ENCODE measurements around the gene GYPB. TPM values are rescaled to one million over a fixed set of nuclear protein-coding genes. Genes with fewer than 3 reads are reported as not detected.
"Not testable (repeated sequence)": the region's sequence is repeated elsewhere in the genome, so short reads cannot be mapped to it uniquely, and the experiment has no call there.

GYPB gene
- polyA plus RNA-seq, 4 donors, result 1.1 to 1.9 (median 1.7) TPM

DNA sequence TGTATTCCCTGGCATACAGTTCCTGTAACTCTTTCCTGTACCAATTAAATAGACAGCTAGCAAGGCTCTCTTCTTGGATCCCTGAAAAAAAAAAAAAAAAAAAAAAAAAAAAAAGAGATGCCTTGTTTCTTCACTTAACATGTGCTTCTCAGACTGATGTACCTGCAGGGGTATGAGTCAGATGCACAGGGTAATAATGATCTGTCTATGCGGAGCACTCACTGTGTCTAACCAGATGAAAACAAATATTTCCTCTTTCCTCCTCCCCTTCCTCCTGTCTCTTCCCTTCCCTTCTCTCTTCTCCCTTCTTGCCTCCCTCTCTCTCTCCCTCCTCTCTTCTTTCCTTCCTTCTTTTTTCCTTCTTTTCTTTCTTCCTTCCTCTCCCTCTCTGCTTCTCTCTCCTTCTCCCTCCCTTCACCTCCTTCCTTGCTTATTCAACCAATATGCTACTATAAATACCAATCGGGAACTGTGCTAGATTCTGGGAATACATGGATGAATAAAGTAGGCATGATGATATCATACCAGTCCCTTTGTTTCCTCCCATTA, 3.0 kb downstream of the GYPB start:
- not testable (repeated sequence) for DNase-seq (ENCODE audit: low read depth in 4 of 4, low spot score in 3 of 4)

DNA sequence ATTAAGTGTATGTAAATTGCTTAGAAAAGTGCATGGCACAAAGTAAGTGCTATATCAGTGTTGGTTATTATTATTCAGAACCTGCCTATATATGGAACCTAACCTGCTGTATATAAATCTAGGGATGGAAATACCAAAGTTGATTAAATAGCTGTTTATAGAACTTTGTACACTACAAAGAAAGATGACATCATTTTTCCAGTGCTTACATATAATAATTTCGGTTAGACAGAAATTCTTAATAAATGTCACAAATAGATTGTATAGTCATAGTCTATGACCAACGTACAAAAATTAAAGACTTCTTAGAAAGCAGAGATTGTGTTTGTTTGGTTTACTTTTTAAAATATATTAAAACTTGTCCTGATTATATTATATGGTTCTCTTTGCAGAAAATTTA, 4.4 kb downstream of the GYPB start:
- no peak for DNase-seq (ENCODE audit: low read depth in 4 of 4, low spot score in 3 of 4)

DNA sequence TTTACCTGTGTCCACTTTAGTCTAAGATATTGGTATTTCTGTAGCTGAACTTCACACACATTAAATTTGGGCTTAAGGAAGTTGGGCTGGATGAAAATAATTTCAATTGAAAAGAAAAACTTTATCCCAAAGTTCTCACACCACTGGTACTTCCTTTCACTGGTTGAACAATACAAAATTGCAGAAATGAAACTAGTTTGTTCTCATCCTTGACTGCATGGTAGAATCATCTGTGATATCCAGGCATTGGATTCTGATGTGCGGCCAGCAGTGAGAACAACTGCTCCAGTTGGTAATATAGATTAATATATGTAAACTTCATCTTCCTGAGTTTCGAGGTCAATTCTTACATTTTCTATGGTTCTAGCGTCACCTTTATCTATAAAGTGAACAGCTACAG, 10.6 kb downstream of the GYPB start:
- not testable (repeated sequence) for DNase-seq (ENCODE audit: low read depth in 4 of 4, low spot score in 3 of 4)

DNA sequence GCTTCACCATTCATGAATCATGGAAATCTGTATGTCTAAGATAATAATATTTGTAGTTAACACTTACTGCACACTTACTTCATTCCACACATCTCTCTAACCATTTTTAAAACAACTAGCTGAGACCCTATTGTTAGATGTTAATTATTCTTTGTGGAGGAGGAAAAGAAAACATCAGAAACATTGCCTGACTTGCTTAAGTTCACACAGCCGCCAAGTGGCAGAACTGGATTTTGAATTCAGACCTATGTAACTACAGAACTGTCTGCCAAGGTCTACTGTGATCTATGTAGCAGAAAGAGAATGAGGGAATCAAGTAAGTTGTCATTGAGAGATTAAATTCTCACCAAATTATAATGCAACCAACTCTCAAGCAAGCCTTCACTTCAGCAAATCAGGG, 11.2 kb downstream of the GYPB start:
- DNase-seq (ENCODE audit: low read depth in 4 of 4, low spot score in 3 of 4), result not testable (repeated sequence)

DNA sequence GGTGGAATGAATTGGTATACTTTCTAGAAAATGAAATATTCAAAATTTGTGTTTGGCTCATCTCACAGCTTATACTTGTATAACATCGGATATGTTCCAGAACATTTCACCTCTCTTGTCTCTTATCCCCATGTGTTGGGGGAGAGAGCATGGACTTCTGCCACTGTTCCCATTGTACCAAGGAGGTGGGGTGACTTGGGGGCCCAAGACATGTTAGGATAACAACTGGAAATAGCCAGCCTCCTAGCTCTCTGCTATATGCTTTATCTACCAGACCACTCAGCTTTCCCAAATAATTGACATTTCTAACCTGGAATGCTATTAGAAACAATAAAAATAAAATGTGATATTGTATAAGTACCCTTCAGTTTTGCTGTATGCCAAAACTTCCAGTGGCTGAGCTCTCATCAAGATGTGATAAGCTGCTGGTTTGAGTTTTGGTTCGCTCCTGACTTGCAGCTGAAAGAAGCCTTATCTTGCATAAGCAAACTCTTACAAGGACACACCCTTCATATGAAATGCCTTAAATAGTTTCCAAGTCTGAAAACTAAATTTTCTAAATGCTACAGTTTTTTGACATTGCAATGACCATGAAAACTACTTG, 12.9 kb downstream of the GYPB start:
- DNase-seq (ENCODE audit: low read depth in 4 of 4, low spot score in 3 of 4), result not testable (repeated sequence)

DNA sequence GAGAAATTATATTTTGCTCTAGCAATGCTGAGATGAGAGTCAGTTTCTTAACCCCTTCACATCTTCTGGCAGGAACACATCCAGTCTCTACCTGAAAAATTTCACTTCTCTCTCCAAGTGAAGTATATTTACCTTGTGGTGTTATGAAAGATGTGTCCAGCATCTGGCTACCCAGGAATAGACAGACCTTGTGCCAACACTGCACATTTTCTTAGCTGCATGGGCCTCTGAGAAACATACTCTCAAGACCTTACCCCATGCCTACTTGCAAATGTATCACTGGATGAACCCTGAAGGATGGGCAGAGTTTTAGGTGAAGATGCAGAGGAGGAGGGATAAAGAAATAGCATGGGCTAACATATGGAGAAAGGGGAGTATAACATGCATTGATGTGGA, 13.6 kb downstream of the GYPB start:
- DNase-seq (ENCODE audit: low read depth in 4 of 4, low spot score in 3 of 4), result not testable (repeated sequence)

DNA sequence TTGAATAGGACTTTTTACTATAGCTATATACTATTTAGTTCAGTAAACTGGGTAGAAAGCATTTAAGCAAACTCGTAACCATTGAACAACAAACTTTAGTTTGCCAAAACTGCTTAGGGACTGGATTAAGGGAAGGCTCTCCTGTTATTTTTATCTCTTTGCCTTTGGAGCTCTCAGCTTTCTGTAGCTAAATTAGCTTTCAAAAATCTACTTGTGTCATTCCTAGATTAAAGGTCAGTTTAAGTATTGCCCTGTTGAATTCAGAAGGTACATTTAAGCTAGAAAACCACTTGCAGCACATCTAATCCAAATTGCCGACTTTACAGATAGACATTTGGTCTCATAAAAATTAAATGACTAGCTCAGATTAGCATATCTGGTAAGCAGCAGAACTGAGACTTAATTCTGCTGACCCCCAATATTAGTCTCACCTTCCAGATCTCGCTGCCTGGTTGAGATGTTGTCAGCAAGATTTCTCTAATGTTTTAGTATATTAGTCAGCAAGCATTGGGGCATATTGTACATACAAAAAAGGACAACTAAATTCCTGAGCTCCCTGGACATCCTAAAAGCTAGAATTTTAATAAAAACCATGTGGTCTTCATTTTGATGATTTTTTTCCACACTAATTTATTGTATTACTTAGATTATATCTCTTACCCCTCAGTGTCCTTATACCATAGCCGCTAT, 14.2 kb downstream of the GYPB start:
- DNase-seq (ENCODE audit: low read depth in 4 of 4, low spot score in 3 of 4), result not testable (repeated sequence)

DNA sequence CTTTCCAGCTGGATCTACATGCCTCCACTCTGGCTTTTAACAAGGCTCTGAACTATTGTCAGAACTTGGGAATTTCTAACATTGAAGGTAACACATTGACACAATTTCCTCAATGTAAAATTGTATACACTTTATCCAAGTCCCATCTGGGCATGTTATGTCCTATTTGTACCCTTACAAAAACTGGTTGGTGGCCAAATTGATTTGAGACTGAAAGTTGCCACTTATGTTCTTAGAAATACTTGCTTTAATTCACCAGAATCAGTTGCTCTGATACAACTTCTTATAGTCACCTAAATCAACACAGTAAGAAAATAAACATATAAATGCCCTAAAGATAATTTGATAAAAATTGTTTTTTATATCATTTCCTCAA, 15.3 kb downstream of the GYPB start:
- not testable (repeated sequence) for DNase-seq (ENCODE audit: low read depth in 4 of 4, low spot score in 3 of 4)

DNA sequence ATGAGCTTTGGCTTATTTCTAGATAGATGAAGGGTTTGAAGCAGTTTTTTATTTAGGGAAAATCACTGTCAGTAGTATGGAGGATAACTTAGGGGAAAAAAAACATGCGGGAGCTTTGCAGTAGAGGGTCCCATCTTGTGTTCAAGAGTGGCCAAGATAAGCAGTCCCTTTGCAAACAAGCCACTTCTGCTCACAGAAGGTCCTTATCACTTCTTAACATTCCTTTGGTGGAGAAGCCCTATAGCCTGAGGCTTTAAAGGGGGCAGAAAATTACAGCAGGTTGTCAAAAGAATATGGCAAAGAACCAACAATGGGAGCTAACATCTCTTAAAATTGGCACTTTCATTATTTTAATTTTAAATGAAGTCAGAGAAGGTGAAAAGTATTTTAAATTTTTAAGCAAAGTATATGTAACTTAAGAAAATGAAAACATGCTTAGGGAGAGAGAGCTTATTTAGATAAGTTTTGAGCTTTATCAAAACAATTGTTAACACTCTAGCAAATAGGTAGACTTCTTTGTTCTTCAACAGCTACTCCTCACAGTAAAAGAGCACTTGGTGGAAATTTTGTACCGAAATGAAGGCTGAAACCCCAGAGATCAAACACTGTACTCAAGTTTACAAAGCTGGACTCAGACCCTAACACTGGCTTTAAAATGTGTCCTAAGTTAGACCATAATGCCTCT, 15.8 kb downstream of the GYPB start:
- DNase-seq (ENCODE audit: low read depth in 4 of 4, low spot score in 3 of 4), result not testable (repeated sequence)

DNA sequence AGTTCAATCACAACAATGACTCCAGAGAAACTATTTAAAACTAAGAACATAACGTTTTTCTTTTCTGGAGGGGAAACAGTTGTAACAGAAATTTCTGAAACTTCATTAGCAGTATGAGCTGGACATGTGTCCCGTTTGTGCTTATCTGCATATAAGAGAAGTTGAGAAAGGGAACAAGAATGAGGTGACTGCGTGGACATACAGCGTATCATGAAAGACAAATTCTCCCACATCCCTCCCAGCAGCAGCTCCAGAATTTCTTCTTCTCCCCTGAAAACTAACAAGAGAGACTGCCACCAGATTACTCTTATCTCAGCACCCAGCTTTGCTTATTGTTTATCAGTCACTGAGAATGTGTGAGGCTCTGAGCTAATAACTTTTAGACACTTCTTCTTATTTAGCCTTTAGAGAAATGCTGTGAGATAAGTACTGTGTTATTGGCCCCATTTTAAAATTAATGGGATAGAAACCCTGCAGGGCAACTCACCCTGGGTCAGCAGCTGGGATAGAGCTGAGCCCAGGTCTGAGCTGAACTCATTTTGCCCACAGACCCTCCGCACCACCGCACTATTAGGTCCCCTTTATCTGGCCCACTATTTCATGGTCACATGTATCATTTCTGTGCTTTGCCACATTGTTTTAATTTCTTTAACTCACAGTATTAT, 18.7 kb downstream of the GYPB start:
- not testable (repeated sequence) for DNase-seq (ENCODE audit: low read depth in 4 of 4, low spot score in 3 of 4)

DNA sequence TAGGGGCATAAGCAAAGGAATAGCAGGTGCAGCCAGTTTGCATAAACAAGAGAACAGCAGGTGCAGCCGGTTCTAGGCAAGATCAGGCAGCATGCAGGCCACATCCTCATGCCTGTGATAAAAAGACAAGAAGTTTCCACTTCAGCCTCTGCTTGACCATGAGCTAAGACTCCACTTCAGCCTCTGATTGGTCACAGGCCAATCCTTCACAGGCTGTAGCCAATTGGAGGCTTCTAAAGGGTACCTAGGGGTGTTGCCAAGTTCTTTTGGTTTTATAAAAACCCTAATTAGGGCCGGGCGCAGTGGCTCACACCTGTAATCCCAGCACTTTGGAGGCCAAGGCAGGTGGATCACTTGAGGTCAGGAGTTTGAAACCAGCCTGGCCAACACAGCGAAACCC, 23.0 kb downstream of the GYPB start:
- DNase-seq (ENCODE audit: low read depth in 4 of 4, low spot score in 3 of 4), result not testable (repeated sequence)

DNA sequence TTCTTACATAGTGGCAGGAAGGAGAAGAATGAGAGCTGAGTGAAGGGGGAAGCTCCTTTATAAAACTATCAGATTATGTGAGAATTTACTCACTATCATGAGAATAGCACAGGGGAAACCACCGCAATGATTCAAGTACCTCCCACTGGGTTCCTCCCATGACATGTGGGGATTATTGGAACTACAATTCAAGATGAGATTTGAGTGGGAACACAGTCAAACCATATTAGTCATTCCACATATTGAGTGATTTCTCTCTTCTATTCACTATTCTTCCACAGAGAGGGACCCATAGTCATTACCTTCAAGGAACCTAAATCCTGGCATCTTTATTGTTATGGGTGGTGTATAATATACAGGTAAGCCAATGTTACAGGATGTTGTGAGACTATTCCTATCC, 27.4 kb downstream of the GYPB start:
- DNase-seq (ENCODE audit: low read depth in 4 of 4, low spot score in 3 of 4), result not testable (repeated sequence)

DNA sequence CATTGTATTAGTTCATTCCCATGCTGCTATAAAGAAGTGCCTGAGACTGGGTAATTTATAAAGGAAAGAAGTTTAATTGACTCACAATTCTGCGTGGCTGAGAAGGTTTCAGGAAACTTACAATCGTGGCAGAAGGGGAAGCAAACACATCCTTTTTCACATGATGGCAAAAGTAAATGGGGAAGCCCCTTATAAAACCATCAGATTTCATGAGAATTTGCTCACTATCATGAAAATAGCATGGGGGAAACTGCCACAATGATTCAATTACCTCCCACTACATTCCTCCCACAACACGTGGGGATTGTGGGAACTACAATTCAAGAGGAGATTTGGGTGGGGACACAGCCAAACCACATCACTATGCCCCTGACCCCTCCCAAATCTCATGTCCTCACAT, 28.5 kb downstream of the GYPB start:
- not testable (repeated sequence) for DNase-seq (ENCODE audit: low read depth in 4 of 4, low spot score in 3 of 4)

DNA sequence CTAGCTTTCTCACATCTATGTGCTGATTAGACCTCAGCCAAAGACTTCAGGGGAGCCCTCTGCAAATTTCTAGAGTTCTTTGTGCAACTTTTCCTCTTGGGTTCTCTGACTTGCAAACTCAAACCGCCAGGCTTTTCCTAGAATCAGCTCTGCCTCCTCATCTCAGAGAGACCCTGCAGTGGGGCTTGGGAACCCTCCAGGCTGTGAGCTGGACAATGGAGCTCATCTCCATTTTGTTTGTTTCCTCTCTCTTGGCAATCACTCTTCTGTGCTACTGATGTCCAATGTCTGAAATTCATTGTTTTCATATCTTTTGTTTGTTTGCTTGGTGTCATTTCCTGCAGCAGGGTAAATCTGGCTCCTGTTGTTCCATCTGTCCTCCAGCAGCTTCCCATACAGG, 33.0 kb downstream of the GYPB start:
- no peak for DNase-seq (ENCODE audit: low read depth in 4 of 4, low spot score in 3 of 4)

DNA sequence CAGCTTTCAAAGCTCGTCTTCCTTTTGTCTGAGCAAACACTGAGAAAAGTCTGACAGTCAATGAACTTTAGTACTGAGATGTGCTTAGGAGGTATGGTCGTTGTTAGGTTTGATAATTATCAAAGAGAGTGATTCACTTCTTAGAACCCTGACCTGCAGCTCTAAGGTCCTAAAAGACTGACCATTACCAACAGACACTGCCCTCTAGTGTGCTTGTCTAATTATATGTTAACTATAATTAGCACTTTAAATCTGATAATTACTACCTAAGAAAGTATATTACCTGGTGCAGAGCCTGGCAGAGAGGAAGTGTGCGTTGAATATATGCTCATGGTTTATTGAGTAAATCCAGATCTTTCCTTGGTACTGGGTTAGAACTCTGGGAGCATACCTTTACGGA, 38.4 kb downstream of the GYPB start:
- DNase-seq (ENCODE audit: low read depth in 4 of 4, low spot score in 3 of 4), result not testable (repeated sequence)

DNA sequence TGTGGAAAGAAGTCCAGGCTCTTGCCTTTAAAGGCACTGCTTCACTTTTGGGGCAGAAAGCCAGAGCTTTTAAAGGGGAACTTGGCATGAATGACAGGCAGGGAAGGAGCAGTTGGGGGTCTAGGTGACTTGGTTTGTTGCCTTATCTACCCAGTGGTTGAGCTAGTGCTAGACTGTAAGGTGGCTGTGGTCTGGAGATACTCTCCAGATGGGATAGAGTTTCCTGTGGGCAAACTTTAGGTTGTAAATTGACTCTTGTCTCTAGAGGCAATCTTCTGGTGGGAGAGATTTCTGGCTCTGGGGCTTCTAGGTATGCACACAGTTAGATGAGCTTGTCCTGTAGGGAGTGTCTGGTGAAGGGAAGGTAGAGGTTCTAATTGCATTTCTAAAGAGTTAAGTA, 43.7 kb downstream of the GYPB start:
- DNase-seq (ENCODE audit: low read depth in 4 of 4, low spot score in 3 of 4), result not testable (repeated sequence)

DNA sequence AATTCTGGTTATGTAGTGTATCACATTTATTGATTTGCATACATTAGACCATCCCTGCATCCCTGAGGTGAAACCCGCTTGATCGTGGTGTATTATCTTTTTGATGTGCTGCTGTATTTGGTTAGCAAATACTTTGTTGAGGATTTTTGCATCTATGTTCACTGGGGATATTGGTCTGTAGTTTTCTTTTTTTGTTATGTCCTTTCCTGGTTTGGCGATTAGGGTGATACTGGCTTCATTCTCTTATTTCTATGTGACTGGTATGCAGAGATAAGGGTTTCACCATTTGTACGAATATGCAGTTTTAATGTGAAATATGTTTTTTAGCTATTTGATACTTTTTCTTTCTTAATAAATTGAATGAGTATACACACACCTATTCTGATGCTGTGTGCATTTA, 45.2 kb downstream of the GYPB start:
- DNase-seq (ENCODE audit: low read depth in 4 of 4, low spot score in 3 of 4), result not testable (repeated sequence)

DNA sequence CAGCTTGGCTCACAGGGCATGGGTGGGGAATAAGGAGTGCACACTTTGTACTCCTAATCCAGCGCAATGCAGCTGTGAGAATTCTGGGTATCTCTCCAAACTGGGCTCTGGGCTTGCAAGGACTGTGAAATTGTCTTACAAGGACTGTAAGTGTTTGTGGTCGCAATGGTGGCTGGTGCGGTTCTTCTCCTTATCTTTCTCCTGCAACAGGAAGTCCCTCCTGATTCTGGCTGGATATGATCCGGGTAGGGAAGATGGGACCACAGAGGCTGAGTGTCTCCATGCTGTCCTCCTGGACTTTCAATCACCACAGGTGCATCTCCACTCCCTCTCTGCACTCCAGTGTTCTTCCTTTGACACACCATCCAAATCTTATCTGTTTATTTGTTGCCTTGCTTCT, 58.1 kb downstream of the GYPB start:
- no peak for DNase-seq (ENCODE audit: low read depth in 4 of 4, low spot score in 3 of 4)

DNA sequence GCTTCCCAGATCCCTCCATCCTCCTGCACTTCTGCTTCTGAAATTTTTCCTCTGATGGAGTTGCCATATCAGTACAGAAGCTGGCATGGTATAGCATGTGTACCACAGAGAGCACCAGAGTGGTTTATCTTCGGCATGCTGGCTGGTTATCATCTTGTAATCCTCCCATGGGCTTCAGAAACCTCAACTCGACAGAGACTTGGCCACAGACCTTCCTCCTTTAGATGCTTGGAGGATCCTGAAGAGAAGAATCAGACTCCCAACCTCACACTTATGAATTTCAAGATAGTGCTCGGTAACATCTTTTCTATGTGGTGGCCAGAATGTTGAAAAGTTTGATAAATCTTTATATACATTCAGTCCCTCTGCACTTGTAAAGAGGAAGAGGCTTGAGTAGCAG, 63.9 kb downstream of the GYPB start:
- DNase-seq (ENCODE audit: low read depth in 4 of 4, low spot score in 3 of 4), result not testable (repeated sequence)

DNA sequence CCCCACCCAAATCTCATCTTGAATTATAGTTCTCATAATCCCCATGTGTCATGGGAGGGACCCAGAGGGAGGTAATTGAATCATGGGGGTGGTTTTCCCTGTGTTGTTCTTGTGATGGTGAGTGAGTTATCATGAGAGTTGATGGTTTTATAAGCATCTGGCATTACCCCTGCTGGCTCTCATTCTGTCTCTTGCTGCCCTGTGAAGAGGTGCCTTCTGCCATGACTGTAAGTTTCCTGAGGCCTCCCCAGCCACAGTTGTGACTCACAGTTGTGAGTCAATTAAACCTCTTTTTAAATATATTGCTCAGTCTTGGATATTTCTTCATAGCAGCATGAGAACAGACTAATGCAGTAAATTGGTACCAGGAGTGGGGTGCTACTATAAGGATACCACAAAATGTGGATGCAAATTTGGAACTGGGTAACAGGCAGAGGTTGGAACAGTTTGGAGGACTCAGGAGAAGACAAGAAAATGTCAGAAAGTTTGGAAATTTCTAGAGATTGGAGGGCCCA, 67.7 kb downstream of the GYPB start:
- not testable (repeated sequence) for DNase-seq (ENCODE audit: low read depth in 4 of 4, low spot score in 3 of 4)

DNA sequence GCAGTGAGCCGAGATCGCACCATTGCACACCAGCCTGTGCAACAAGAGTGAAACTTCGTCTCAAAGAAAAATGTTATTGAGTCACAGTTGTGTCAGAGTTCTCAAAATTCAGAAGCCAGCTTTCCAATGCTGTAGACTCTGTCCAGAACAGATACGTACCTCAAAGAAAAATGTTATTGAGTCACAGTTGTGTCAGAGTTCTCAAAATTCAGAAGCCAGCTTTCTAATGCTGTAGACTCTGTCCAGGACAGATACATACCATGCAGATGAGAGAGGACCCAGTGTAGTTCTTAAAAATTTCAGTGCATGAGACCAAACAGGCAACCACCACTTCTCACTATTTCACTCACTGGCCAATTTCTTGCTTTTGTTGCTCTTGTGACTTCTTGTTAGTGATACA, 68.2 kb downstream of the GYPB start:
- not testable (repeated sequence) for DNase-seq (ENCODE audit: low read depth in 4 of 4, low spot score in 3 of 4)
